Occipital lobe (tissue), 2 donors: Measurements from ENCODE around the gene CC2D1A. TPM values are rescaled to one million over a fixed set of nuclear protein-coding genes. Genes with fewer than 3 reads are reported as not detected.

ENCODE experiments used
- DNase-seq: peaks from one replicate; lab custom pipeline; 2025; lab: John Stamatoyannopoulos, UW
- total RNA-seq: library from RNA; depleted of rRNA; stranded (reverse); fragments of >200 nt; gene quantifications from one replicate; pipeline ENCODE4 v1.2.3, GENCODE V29; 2014

Gene CC2D1A
- total RNA-seq, 1 donor from 2014 or later = 8.9 TPM

- DNase-seq = no peak
These were observed 29.9 kb downstream of the CC2D1A start for GRCh38 chr19:13935765-13936510.

- DNase-seq = no peak
These were observed 31.7 kb downstream of the CC2D1A start for GRCh38 chr19:13937479-13938300.

- no peak for DNase-seq
These were observed 32.5 kb downstream of the CC2D1A start, which contains the start of gene PODNL1 for GRCh38 chr19:13938301-13939064. TSS of gene PODNL1 (minus strand) at chr19:13938417. CDS start at chr19:13938181, 236 bp downstream.

- no peak for DNase-seq
These were observed 36.2 kb downstream of the CC2D1A start for GRCh38 chr19:13942023-13942684.

GRCh38 chr19:13946414-13946813 is 40.4 kb downstream of the CC2D1A start:
- DNase-seq = no peak

- DNase-seq = no peak
These were observed 45.0 kb downstream of the CC2D1A start for GRCh38 chr19:13951043-13951442.

GRCh38 chr19:13951799-13952153 is 45.8 kb downstream of the CC2D1A start:
- no peak for DNase-seq

GRCh38 chr19:13952154-13952930 is 46.3 kb downstream of the CC2D1A start, which contains the start of gene DCAF15:
TSS of gene DCAF15 (plus strand) at chr19:13952509. CDS start at chr19:13952513, 4 bp downstream.
- DNase-seq = peak; percentile 99

- no peak for DNase-seq
These were observed 47.0 kb downstream of the CC2D1A start for GRCh38 chr19:13952931-13953531.

- DNase-seq = no peak
These were observed 48.2 kb downstream of the CC2D1A start for GRCh38 chr19:13954185-13954584.

- DNase-seq = no peak
These were observed 49.8 kb downstream of the CC2D1A start for GRCh38 chr19:13955662-13956364.

GRCh38 chr19:13956365-13956744 is 50.4 kb downstream of the CC2D1A start:
- DNase-seq = no peak

GRCh38 chr19:13957051-13957450 is 51.0 kb downstream of the CC2D1A start:
- DNase-seq = no peak

- DNase-seq = no peak
These were observed 52.0 kb downstream of the CC2D1A start for GRCh38 chr19:13958043-13958442.

- no peak for DNase-seq
These were observed 53.4 kb downstream of the CC2D1A start for GRCh38 chr19:13959141-13959961.

GRCh38 chr19:13959962-13960862 is 54.2 kb downstream of the CC2D1A start:
- no peak for DNase-seq
